DND-41 (cell line): ENCODE results near the gene MMD.

Source experiments
- EZH2 ChIP-seq: IDR thresholded peaks from 3 replicates; pipeline ENCODE4 v1.6.1; 2012; ENCODE audit warnings: borderline replicate concordance, low read depth, mild to moderate bottlenecking, moderate library complexity, low read length, inconsistent platforms; ENCODE audit not compliant: severe bottlenecking
- TF ChIP-seq, protein P1 (sequence below): IDR thresholded peaks from 2 replicates; pipeline ENCODE4 v1.5.1; 2012; ENCODE audit warnings: borderline replicate concordance, low read length, moderate library complexity, mild to moderate bottlenecking; ENCODE audit not compliant: poor library complexity, severe bottlenecking; ENCODE audit errors: extremely low read depth

- TF ChIP-seq, protein P1, sequence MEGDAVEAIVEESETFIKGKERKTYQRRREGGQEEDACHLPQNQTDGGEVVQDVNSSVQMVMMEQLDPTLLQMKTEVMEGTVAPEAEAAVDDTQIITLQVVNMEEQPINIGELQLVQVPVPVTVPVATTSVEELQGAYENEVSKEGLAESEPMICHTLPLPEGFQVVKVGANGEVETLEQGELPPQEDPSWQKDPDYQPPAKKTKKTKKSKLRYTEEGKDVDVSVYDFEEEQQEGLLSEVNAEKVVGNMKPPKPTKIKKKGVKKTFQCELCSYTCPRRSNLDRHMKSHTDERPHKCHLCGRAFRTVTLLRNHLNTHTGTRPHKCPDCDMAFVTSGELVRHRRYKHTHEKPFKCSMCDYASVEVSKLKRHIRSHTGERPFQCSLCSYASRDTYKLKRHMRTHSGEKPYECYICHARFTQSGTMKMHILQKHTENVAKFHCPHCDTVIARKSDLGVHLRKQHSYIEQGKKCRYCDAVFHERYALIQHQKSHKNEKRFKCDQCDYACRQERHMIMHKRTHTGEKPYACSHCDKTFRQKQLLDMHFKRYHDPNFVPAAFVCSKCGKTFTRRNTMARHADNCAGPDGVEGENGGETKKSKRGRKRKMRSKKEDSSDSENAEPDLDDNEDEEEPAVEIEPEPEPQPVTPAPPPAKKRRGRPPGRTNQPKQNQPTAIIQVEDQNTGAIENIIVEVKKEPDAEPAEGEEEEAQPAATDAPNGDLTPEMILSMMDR = no peak
- TF ChIP-seq EZH2 = no peak
Observed at GRCh38 chr17:55351226-55351625, 70.4 kb downstream of the MMD start.
